ENCODE measurements around the gene UBE2B. TPM values are rescaled to one million over a fixed set of nuclear protein-coding genes. Genes with fewer than 3 reads are reported as not detected.

Gene UBE2B
- total and polyA plus RNA-seq, 2 donors from 2014 or later = 74.3 to 82.7 TPM

GRCh38 chr5:134435560-134435959 lies 64.2 kb downstream of the UBE2B start:
- Histone ChIP-seq H3K27me3 (ENCODE audit: control insufficient read depth, insufficient read depth, low read length) (no peaks in the 10 kb centered on the region), H3K36me3 (ENCODE audit: control insufficient read depth in 2 of 3, insufficient read depth in 3 of 3, low read length in 3 of 3) (no peaks in the 10 kb centered on the region), H3K4me1 (ENCODE audit: control insufficient read depth in 2 of 3, insufficient read depth in 2 of 3, low read depth in 1 of 3, low read length in 3 of 3) (peaks cover 0 to 30% (median 27%) of the 10 kb centered on the region in 3 donors), H3K4me3 (ENCODE audit: low read length in 3 of 3) (no peak overlapping the region), H3K9ac (ENCODE audit: low read length in 3 of 3) (no peak overlapping the region), H3K9me3 (ENCODE audit: control insufficient read depth in 2 of 3, insufficient read depth in 1 of 3, low read length in 3 of 3) (no peaks in the 10 kb centered on the region), H3K27ac (ENCODE audit: low read depth in 2 of 2, low read length in 2 of 2) (no peak overlapping the region)
- no peak for TF ChIP-seq CTCF (IDR thresholded peaks at IDR 0.05; ENCODE audit: borderline replicate concordance, extremely low read depth, insufficient read depth)
- intact Hi-C loops (cut with DNase I) = no loop called here
- DNase-seq (no peak), FAIRE-seq (no peak)

- no peak for TF ChIP-seq CTCF (IDR thresholded peaks at IDR 0.05; ENCODE audit: borderline replicate concordance, extremely low read depth, insufficient read depth)
- Histone ChIP-seq H3K4me1 (ENCODE audit: control insufficient read depth in 2 of 3, insufficient read depth in 2 of 3, low read depth in 1 of 3, low read length in 3 of 3) (peaks cover 0 to 30% (median 27%) of the 10 kb centered on the region in 3 donors), H3K9me3 (ENCODE audit: control insufficient read depth in 2 of 3, insufficient read depth in 1 of 3, low read length in 3 of 3) (no peaks in the 10 kb centered on the region), H3K4me3 (ENCODE audit: low read length in 3 of 3) (no peak overlapping the region), H3K27me3 (ENCODE audit: control insufficient read depth, insufficient read depth, low read length) (no peaks in the 10 kb centered on the region), H3K27ac (ENCODE audit: low read depth in 2 of 2, low read length in 2 of 2) (no peak overlapping the region), H3K36me3 (ENCODE audit: control insufficient read depth in 2 of 3, insufficient read depth in 3 of 3, low read length in 3 of 3) (no peaks in the 10 kb centered on the region), H3K9ac (ENCODE audit: low read length in 3 of 3) (no peak overlapping the region)
- intact Hi-C loops (cut with DNase I) = no loop called here
- no peak for FAIRE-seq
- DNase-seq = peak; percentile 56 to 93 (median 70)
Observed at GRCh38 chr5:134436523-134437339, 65.4 kb downstream of the UBE2B start.

GRCh38 chr5:134437340-134437846 lies 66.0 kb downstream of the UBE2B start:
- FAIRE-seq = no peak
- Histone ChIP-seq H3K36me3 (ENCODE audit: control insufficient read depth in 2 of 3, insufficient read depth in 3 of 3, low read length in 3 of 3) (no peaks in the 10 kb centered on the region), H3K4me1 (ENCODE audit: control insufficient read depth in 2 of 3, insufficient read depth in 2 of 3, low read depth in 1 of 3, low read length in 3 of 3) (peaks cover 0 to 30% (median 27%) of the 10 kb centered on the region in 3 donors), H3K4me3 (ENCODE audit: low read length in 3 of 3) (no peak overlapping the region), H3K9ac (ENCODE audit: low read length in 3 of 3) (no peak overlapping the region), H3K27me3 (ENCODE audit: control insufficient read depth, insufficient read depth, low read length) (no peaks in the 10 kb centered on the region), H3K9me3 (ENCODE audit: control insufficient read depth in 2 of 3, insufficient read depth in 1 of 3, low read length in 3 of 3) (no peaks in the 10 kb centered on the region), H3K27ac (ENCODE audit: low read depth in 2 of 2, low read length in 2 of 2) (no peak overlapping the region)
- intact Hi-C loops (cut with DNase I) = no loop called here
- no peak for DNase-seq
- no peak for TF ChIP-seq CTCF (IDR thresholded peaks at IDR 0.05; ENCODE audit: borderline replicate concordance, extremely low read depth, insufficient read depth)

Data from kidney (tissue), 14 donors.